ENCODE results near the gene CPSF4L. TPM values are rescaled to one million over a fixed set of nuclear protein-coding genes. Genes with fewer than 3 reads are reported as not detected.

CPSF4L gene
- polyA plus RNA-seq, 1 donor from 2014 or later = not detected

GRCh38 chr17:73199751-73200317 is 61.8 kb downstream of the CPSF4L start:
- Mint-ChIP-seq H3K36me3 (peaks cover 3% of the 10 kb centered on the region), H3K4me3 (no peak overlapping the region), H3K27ac (no peak overlapping the region), H3K27me3 (no peaks in the 10 kb centered on the region), H3K4me1 (peaks cover 3 to 6% (median 6%) of the 10 kb centered on the region in 3 donors), H3K9me3 (no peaks in the 10 kb centered on the region)

DNA sequence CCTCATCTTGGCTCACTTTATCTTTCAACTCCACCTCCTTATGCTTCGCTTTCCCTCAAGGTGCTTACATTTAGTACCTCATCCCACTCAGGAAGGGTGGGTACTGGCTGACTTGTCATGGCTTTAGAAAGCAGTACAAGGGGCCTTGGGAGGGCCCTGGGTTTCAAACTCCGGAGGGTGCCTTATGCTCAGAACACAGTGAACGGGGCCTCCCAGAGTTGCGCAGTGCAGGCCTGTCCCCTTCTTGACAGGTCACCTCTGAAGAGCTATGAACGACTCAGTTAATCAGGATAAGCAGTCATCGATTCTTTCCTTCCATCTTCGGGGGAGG is 62.8 kb downstream of the CPSF4L start:
- Mint-ChIP-seq H3K4me1 (peaks cover 4 to 10% (median 9%) of the 10 kb centered on the region in 3 donors), H3K36me3 (peaks cover 3% of the 10 kb centered on the region)

More for the DNA sequence above, 62.8 kb downstream of the CPSF4L start:
- Mint-ChIP-seq H3K9me3 (no peaks in the 10 kb centered on the region), H3K27ac (no peak overlapping the region), H3K27me3 (no peaks in the 10 kb centered on the region), H3K4me3 (peak overlapping the region in 1 of 4 donors; percentile 61)

Other genes starting within 250 kb of the CPSF4L start
- gene SLC39A11, start 169.2 kb downstream of the CPSF4L start, polyA plus RNA-seq = 13.7 TPM
- gene SSTR2, start 96.9 kb downstream of the CPSF4L start, polyA plus RNA-seq = not detected
- gene COG1, start 68.8 kb downstream of the CPSF4L start, polyA plus RNA-seq = 24.3 TPM
- 0.39 TPM for gene CDC42EP4, start 50.1 kb upstream of the CPSF4L start, polyA plus RNA-seq

All from IgD-negative memory B cell (primary cell).